ENCODE measurements around the gene CACNA2D3.
"Not testable (repeated sequence)": the region's sequence is repeated elsewhere in the genome, so short reads cannot be mapped to it uniquely, and the experiment has no call there.

The CACNA2D3 gene

GRCh38 chr3:55061720-55062034 is 939.3 kb downstream of the CACNA2D3 start:
- DNase-seq (ENCODE audit: low read depth, low spot score), result no peak

GRCh38 chr3:55064164-55064563 is 941.8 kb downstream of the CACNA2D3 start:
- DNase-seq (ENCODE audit: low read depth, low spot score), result no peak

GRCh38 chr3:55065331-55065730 is 943.0 kb downstream of the CACNA2D3 start:
- DNase-seq (ENCODE audit: low read depth, low spot score), result peak; percentile 81

GRCh38 chr3:55066551-55067047 is 944.2 kb downstream of the CACNA2D3 start:
- DNase-seq (ENCODE audit: low read depth, low spot score), result peak; percentile 47

- peak; percentile 34 for DNase-seq (ENCODE audit: low read depth, low spot score)
Observed at GRCh38 chr3:55069950-55070349, 947.6 kb downstream of the CACNA2D3 start.

- no peak for DNase-seq (ENCODE audit: low read depth, low spot score)
Observed at GRCh38 chr3:55074796-55075195, 952.4 kb downstream of the CACNA2D3 start.

GRCh38 chr3:55075846-55076245 is 953.5 kb downstream of the CACNA2D3 start:
- no peak for DNase-seq (ENCODE audit: low read depth, low spot score)

GRCh38 chr3:55077726-55078125 is 955.4 kb downstream of the CACNA2D3 start:
- DNase-seq (ENCODE audit: low read depth, low spot score), result no peak

- no peak for DNase-seq (ENCODE audit: low read depth, low spot score)
Observed at GRCh38 chr3:55078876-55079275, 956.5 kb downstream of the CACNA2D3 start.

- no peak for DNase-seq (ENCODE audit: low read depth, low spot score)
Observed at GRCh38 chr3:55085231-55085630, 962.9 kb downstream of the CACNA2D3 start.

- no peak for DNase-seq (ENCODE audit: low read depth, low spot score)
Observed at GRCh38 chr3:55089211-55089610, 966.9 kb downstream of the CACNA2D3 start.

- no peak for DNase-seq (ENCODE audit: low read depth, low spot score)
Observed at GRCh38 chr3:55090291-55090690, 967.9 kb downstream of the CACNA2D3 start.

- no peak for DNase-seq (ENCODE audit: low read depth, low spot score)
Observed at GRCh38 chr3:55090746-55091145, 968.4 kb downstream of the CACNA2D3 start.

- DNase-seq (ENCODE audit: low read depth, low spot score), result no peak
Observed at GRCh38 chr3:55091381-55092225, 969.3 kb downstream of the CACNA2D3 start.

- no peak for DNase-seq (ENCODE audit: low read depth, low spot score)
Observed at GRCh38 chr3:55094676-55095075, 972.3 kb downstream of the CACNA2D3 start.

GRCh38 chr3:55097441-55097840 is 975.1 kb downstream of the CACNA2D3 start:
- no peak for DNase-seq (ENCODE audit: low read depth, low spot score)

GRCh38 chr3:55105647-55106046 is 983.3 kb downstream of the CACNA2D3 start:
- DNase-seq (ENCODE audit: low read depth, low spot score), result no peak

- peak; percentile 11 for DNase-seq (ENCODE audit: low read depth, low spot score)
Observed at GRCh38 chr3:55107187-55107586, 984.8 kb downstream of the CACNA2D3 start.

GRCh38 chr3:55111906-55112305 is 989.6 kb downstream of the CACNA2D3 start:
- DNase-seq (ENCODE audit: low read depth, low spot score), result not testable (repeated sequence)

GRCh38 chr3:55118451-55118850 is 996.1 kb downstream of the CACNA2D3 start:
- no peak for DNase-seq (ENCODE audit: low read depth, low spot score)

- DNase-seq (ENCODE audit: low read depth, low spot score), result no peak
Observed at GRCh38 chr3:55119268-55119667, 996.9 kb downstream of the CACNA2D3 start.

GRCh38 chr3:55122312-55122711 is 1000.0 kb downstream of the CACNA2D3 start:
- DNase-seq (ENCODE audit: low read depth, low spot score), result no peak
